Measurements from ENCODE around the gene RPRD1B.

RPRD1B gene

DNA sequence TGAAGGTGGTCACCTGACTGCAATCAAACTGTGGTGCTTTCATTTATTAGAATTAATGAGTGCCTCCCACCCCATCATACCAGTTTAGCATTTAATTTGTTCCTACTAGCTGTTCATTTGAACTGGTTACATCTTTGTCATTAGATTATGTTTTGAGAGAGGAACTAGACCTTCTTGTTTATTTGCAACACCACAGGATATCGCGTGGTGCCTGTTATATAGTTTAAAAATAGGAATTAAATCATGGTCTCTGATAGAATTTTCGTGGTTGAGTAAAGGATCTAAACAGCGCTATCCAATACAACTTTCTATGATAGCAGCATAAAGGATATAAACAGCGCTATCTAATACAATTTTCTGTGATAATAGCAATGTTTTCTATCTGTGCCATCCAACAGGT, 2.8 kb downstream of the RPRD1B start:
- DNase-seq = no peak

- no peak for DNase-seq
Measured at GRCh38 chr20:38040276-38040675, 6.7 kb downstream of the RPRD1B start.

GRCh38 chr20:38043512-38044300, 10.2 kb downstream of the RPRD1B start:
- DNase-seq = peak in 12 of 58 donors; percentile 0 to 63 (median 19)

GRCh38 chr20:38044685-38045084, 11.1 kb downstream of the RPRD1B start:
- DNase-seq = no peak

DNA sequence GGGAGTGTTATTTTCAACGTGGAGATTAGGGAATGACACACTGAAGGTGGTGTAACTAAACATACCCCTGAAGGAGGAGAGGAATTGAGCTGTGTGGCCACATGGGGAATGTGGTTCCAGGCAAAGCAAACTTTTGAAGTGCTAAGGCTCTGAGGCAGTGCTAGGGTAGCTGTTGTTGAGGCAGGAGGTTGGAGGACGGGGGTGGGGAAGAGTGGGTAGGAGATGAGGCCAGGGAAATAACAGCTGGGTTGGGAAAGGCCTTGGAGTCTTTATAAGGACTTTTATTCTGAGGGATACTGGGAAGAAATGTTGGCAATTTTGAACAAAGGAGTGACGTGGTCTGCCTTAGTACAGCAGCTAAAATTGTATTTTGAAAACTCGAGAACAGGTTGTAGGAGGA, 13.0 kb downstream of the RPRD1B start:
- DNase-seq = no peak

GRCh38 chr20:38049800-38050199, 16.3 kb downstream of the RPRD1B start:
- no peak for DNase-seq

- no peak for DNase-seq
Measured at GRCh38 chr20:38050686-38051085, 17.1 kb downstream of the RPRD1B start.

DNA sequence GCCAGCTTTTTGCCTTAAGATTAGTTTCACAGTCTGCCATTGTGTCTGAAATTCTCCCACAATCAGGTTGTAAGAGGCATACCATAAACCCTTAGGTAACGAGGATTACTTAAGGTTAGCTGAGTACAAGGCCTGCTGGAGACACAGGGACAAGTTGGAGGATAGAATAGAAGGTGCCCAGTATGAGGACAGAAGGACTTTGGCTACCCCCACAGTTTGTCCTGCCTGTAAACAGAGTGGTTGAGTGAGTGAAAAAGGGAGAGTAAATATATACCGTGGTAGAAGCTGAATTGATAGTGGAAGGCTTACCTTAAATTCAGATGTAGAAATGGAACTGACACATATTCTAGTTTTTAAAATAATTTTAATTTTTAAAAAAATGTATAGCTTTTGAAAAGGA, 19.3 kb downstream of the RPRD1B start:
- no peak for DNase-seq

GRCh38 chr20:38054647-38055046, 21.1 kb downstream of the RPRD1B start:
- no peak for DNase-seq

- no peak for DNase-seq
Measured at GRCh38 chr20:38055294-38055693, 21.7 kb downstream of the RPRD1B start.

DNA sequence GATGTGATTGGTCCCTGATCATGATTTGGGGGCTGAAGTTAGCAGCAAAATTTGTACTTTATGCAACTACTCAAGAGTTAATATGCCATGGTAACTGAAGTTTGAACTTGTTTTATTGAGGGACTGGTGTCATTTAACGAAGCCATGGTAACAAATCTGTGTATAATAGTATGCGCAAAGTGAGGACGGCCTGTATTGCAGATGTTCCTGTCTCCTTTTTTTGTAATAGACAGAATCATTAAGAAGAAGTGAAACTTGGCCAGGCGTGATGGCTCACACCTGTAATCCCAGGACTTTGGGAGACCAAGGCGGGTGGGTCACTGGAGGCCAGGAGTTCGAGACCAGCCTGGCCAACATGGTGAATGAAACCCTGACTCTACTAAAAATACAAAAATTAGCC, 22.3 kb downstream of the RPRD1B start:
- DNase-seq = no peak

GRCh38 chr20:38057351-38057972, 23.9 kb downstream of the RPRD1B start:
- peak in 50 of 58 donors; percentile 3 to 90 (median 36) for DNase-seq

DNA sequence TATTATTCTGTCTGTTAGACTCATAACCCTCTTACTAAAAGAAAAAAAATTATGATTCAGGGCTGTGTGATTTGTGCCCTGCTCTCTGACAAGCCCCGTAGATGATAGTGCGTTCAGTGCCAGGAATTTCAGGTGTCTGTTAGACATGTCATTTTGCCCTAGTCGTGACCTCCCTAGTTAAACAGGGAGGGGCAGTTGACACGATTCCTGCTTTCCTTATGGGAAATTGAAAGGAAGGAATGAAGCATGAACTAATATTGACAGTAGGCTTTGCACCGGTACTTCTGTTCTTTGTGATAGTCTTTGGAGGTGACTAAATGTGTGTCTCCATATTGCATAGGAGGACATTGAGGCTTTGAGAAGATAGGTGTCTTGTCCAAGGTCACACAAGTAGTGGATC, 26.3 kb downstream of the RPRD1B start:
- DNase-seq = no peak

GRCh38 chr20:38060536-38060935, 27.0 kb downstream of the RPRD1B start:
- no peak for DNase-seq

GRCh38 chr20:38061109-38061508, 27.6 kb downstream of the RPRD1B start:
- no peak for DNase-seq

- no peak for DNase-seq
Measured at GRCh38 chr20:38062890-38063289, 29.3 kb downstream of the RPRD1B start.

DNA sequence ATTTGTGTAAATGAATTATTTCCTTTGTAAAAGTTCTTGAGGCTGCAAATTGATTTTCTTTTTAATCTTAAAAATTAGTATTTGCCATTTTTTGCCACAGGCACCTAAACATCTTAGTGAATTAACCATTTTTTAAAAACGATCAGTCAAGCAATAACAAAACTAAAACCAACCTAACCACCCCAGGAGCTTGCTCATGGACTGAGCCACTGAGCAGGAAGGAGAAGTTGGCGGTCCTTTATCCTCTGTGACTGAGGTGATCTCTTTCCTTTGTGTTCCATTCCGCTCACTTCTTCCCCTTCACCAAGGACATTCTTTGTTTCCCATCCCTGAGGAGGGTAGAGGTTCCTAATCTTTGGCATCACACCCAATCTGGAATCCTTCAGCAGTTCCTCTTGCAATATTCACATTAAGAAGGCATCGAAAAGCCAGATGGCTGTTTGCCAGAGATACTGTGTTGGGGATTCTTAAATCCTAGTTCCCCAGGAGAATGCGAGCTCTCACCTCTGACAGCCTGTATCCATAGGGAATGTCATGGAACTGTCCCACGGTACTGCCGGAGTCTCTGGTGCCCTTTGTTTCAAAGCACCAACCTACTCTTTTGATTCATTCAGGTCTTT, 30.5 kb downstream of the RPRD1B start:
- no peak for DNase-seq

GRCh38 chr20:38065764-38066375, 32.3 kb downstream of the RPRD1B start:
- DNase-seq = peak in 24 of 58 donors; percentile 1 to 33 (median 13)

DNA sequence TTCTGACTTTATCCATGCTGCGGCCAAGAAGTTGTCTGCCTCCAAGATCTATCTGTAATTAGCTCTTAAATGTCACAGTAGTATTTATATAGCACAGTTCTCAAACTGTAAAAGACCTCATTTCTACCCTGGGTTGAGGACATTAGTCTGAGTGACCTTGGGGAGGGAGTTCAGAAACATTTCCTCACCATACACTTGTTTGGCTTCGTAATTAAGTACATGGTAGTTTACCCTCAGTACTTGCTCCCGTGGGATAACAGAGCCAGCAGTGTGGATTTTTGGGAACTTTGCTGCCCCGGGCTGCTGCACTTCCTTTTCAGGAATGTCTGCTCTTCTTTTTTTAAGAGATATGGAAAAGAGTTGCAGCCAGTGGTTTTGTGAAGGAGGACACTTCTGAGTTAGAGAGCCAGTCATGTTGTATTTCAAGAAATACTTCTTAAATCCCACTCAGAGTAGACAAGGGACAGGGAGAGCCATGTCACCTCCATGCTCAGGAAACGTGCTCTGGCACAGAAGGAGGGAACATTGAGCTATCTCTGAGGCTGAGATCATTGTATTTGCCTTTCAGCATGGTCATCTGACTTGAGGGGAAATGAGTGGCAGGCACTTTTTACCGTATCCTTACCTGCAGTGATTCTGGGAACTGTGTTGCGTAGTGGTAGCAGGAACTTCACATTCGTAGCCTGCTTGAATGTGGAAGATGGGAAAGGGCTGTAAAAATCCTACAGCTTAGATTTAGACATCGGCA, 33.6 kb downstream of the RPRD1B start:
- no peak for DNase-seq

DNA sequence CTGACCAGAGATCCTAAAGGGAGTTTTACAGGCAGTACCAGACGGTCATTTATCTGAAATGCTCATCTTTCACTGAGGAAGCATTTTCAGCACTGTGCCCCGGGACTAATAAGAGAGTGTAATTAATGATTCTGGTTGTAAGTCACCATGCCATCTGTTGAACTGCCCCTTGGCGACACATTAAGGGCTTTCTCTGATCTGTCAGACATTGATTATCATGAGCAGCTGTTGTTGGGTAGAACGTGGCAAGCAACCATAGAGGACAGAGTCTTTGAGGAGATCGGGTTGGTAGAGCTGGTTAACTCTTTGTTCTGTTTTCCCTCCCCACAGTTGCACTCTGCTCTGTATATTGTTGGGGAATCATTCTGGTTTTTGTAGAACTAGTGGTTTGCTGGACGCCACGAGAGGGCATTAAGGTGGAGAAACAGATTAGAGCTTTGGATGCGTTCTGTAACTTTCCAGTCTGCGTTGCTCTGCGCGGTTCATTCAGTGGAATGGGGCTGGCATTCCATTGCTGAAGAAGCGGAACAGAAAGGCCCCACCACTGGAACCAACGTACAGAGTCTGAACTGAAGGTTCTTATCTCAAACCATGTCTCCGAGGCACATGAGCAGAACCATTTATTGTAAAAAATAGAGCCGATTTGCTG, 34.3 kb downstream of the RPRD1B start:
- DNase-seq = no peak

DNA sequence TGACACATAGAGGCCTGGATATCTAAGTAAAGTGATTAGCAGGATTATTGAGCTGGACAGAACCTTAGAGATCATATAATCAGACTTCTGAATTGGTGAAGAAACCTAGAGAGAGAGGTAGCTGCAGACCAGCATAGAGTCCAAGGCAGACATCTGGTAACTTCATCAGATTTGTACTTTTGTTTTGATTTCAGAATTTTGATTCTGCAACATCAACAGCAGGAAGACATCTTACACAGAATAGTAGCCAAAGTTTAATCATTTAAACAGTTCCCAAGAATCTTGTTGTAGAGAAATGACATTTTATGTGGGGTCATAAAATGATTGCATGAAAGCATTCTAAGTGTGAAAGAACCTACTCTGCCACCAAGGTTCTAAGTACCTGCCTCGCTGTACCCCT, 39.4 kb downstream of the RPRD1B start:
- DNase-seq = no peak

Data from anterior cingulate cortex (tissue), 58 donors.